Parathyroid adenoma (tissue), 2 donors: Measurements from ENCODE around the gene IL2RA.
A peak's percentile ranks its signal among the peaks of the same experiment; 100 is the strongest.

Experiments
- H2AFZ ChIP-seq: fragments of 300-600 bp; sonication (generic); one replicate; pipeline ENCODE4 v1.7.0; 2017; ENCODE audit warnings: antibody characterized with exemption, mild to moderate bottlenecking
- H3K27ac ChIP-seq: fragments of 300-600 bp; sonication (generic); one replicate; pipeline ENCODE4 v1.7.0; 2017
- H3K27me3 ChIP-seq: fragments of 300-600 bp; sonication (generic); one replicate; pipeline ENCODE4 v1.7.0; 2017; ENCODE audit warnings: low read length; ENCODE audit not compliant: control insufficient read depth, insufficient read depth
- H3K36me3 ChIP-seq: fragments of 300-600 bp; sonication (generic); one replicate; pipeline ENCODE4 v1.7.0; 2017; ENCODE audit warnings: low read length; ENCODE audit not compliant: control insufficient read depth, insufficient read depth
- H3K4me1 ChIP-seq: fragments of 300-600 bp; sonication (generic); one replicate; pipeline ENCODE4 v1.7.0; 2017; ENCODE audit warnings: control low read depth
- H3K4me2 ChIP-seq: fragments of 300-600 bp; sonication (generic); one replicate; pipeline ENCODE4 v1.7.0; 2017; ENCODE audit warnings: low read length
- H3K4me3 ChIP-seq: fragments of 300-600 bp; sonication (generic); one replicate; pipeline ENCODE4 v1.7.0; 2017; ENCODE audit warnings: low read depth, low read length
- H3K79me2 ChIP-seq: fragments of 300-600 bp; sonication (generic); one replicate; pipeline ENCODE4 v1.7.0; 2017; ENCODE audit warnings: control low read depth
- H3K9ac ChIP-seq: fragments of 300-600 bp; sonication (generic); one replicate; pipeline ENCODE4 v1.7.0; 2017; ENCODE audit warnings: mild to moderate bottlenecking
- H3K9me3 ChIP-seq: fragments of 300-600 bp; sonication (generic); one replicate; pipeline ENCODE4 v1.7.0; 2017; ENCODE audit warnings: low read length; ENCODE audit not compliant: control insufficient read depth
- CTCF ChIP-seq: fragments of 300-600 bp; sonication (generic); IDR thresholded peaks from one replicate; pipeline ENCODE4 v1.7.0; 2017; ENCODE audit warnings: antibody characterized with exemption, mild to moderate bottlenecking
- donor health status: primary hyperparathyroidism.

Gene IL2RA

GRCh38 chr10:5971886-5972285, 90.3 kb downstream of the IL2RA start:
- H3K27me3 ChIP-seq = no peaks in the 10 kb centered on the region
- H3K9ac ChIP-seq = no peak overlapping the region
- H3K4me1 ChIP-seq = no peaks in the 10 kb centered on the region

GRCh38 chr10:5971315-5971832, 90.8 kb downstream of the IL2RA start:
- Histone ChIP-seq H3K36me3 (no peaks in the 10 kb centered on the region), H3K27ac (peak overlapping the region; percentile 13), H3K4me1 (no peaks in the 10 kb centered on the region), H3K4me3 (no peak overlapping the region), H3K27me3 (no peaks in the 10 kb centered on the region), H3K9me3 (no peaks in the 10 kb centered on the region), H2AFZ (no peak overlapping the region), H3K9ac (no peak overlapping the region), H3K79me2 (no peaks in the 10 kb centered on the region), H3K4me2 (no peak overlapping the region)
- no peak for TF ChIP-seq CTCF

More at GRCh38 chr10:5971886-5972285, 90.3 kb downstream of the IL2RA start:
- Histone ChIP-seq H3K9me3 (no peaks in the 10 kb centered on the region), H3K4me2 (no peak overlapping the region), H3K36me3 (no peaks in the 10 kb centered on the region), H3K4me3 (no peak overlapping the region), H3K79me2 (no peaks in the 10 kb centered on the region), H3K27ac (no peak overlapping the region), H2AFZ (no peak overlapping the region)
- no peak for TF ChIP-seq CTCF

GRCh38 chr10:5970527-5970926, 91.6 kb downstream of the IL2RA start:
- H3K9ac ChIP-seq = no peak overlapping the region
- no peaks in the 10 kb centered on the region for H3K36me3 ChIP-seq
- H3K27me3 ChIP-seq = no peaks in the 10 kb centered on the region
- no peak overlapping the region for H2AFZ ChIP-seq
- no peaks in the 10 kb centered on the region for H3K4me1 ChIP-seq
- no peak overlapping the region for H3K27ac ChIP-seq
- TF ChIP-seq CTCF = no peak
- H3K4me2 ChIP-seq = no peak overlapping the region
- H3K9me3 ChIP-seq = no peaks in the 10 kb centered on the region
- H3K4me3 ChIP-seq = no peak overlapping the region
- H3K79me2 ChIP-seq = no peaks in the 10 kb centered on the region

GRCh38 chr10:5970066-5970465, 92.1 kb downstream of the IL2RA start:
- Histone ChIP-seq H3K36me3 (no peaks in the 10 kb centered on the region), H3K9ac (no peak overlapping the region), H3K4me2 (no peak overlapping the region), H3K79me2 (no peaks in the 10 kb centered on the region), H2AFZ (no peak overlapping the region), H3K4me3 (no peak overlapping the region), H3K27me3 (no peaks in the 10 kb centered on the region), H3K4me1 (no peaks in the 10 kb centered on the region), H3K27ac (no peak overlapping the region), H3K9me3 (no peaks in the 10 kb centered on the region)
- TF ChIP-seq CTCF = no peak

- H3K4me1 ChIP-seq = no peaks in the 10 kb centered on the region
- TF ChIP-seq CTCF = no peak
- H3K4me2 ChIP-seq = no peak overlapping the region
- no peak overlapping the region for H3K4me3 ChIP-seq
- H3K27me3 ChIP-seq = no peaks in the 10 kb centered on the region
- H3K9me3 ChIP-seq = no peaks in the 10 kb centered on the region
- no peak overlapping the region for H2AFZ ChIP-seq
- H3K79me2 ChIP-seq = no peaks in the 10 kb centered on the region
- no peak overlapping the region for H3K9ac ChIP-seq
- no peak overlapping the region for H3K27ac ChIP-seq
- H3K36me3 ChIP-seq = no peaks in the 10 kb centered on the region
These were observed 93.3 kb downstream of the IL2RA start for GRCh38 chr10:5968681-5969453.
